HS-27A (cell line): ENCODE data around the gene MBTD1.
"Not testable (repeated sequence)": the region's sequence is repeated elsewhere in the genome, so short reads cannot be mapped to it uniquely, and the experiment has no call there.

Experiments
- DNase-seq: peaks from one replicate; pipeline ENCODE4 v3.0.0-alpha.2; 2012; ENCODE audit warnings: low read depth, missing footprints

MBTD1 gene

GRCh38 chr17:51255673-51256072 lies 4.2 kb downstream of the MBTD1 start:
- no peak for DNase-seq

DNA sequence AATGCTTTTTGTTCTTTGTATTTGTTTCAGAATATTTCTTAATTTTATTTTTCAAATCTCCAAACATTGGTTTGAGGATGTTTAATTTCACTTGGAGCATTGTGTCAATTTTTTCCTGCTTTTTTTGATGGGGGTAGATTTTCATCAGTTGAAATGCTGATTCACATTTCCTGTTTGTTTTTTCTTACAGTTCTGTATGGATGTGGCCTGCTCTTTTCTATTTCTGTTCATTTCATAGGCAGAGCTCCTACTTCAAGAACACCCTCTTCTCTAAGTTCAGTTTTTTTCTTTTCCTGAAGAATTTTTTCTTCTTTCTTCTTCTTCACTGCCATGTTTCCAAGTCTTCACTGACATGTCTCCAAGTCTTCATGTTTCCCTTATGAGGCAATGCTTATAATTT lies 8.8 kb downstream of the MBTD1 start:
- DNase-seq, result no peak

- DNase-seq, result no peak
Observed at GRCh38 chr17:51250314-51250840, 9.5 kb downstream of the MBTD1 start.

GRCh38 chr17:51245535-51245934 lies 14.3 kb downstream of the MBTD1 start:
- no peak for DNase-seq

DNA sequence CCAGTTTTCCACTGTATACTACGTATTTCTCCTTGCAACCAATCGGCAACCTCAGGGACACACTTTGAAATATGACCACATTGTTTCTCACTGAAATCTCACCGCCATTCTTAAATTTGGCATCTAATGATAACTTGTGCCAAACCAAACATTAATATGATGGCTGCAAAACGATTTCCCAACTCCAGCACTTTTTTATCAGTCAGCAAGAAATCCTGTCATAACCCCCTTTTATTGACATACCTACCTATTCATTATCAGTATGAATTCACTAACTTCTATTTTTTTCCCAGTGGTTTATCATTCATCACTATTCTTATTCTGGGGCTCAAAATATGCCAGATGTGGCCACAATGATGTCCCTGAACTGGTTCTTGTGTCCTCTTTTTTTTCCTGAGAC lies 15.8 kb downstream of the MBTD1 start:
- DNase-seq, result no peak

- DNase-seq, result no peak
Observed at GRCh38 chr17:51240275-51240674, 19.6 kb downstream of the MBTD1 start.

DNA sequence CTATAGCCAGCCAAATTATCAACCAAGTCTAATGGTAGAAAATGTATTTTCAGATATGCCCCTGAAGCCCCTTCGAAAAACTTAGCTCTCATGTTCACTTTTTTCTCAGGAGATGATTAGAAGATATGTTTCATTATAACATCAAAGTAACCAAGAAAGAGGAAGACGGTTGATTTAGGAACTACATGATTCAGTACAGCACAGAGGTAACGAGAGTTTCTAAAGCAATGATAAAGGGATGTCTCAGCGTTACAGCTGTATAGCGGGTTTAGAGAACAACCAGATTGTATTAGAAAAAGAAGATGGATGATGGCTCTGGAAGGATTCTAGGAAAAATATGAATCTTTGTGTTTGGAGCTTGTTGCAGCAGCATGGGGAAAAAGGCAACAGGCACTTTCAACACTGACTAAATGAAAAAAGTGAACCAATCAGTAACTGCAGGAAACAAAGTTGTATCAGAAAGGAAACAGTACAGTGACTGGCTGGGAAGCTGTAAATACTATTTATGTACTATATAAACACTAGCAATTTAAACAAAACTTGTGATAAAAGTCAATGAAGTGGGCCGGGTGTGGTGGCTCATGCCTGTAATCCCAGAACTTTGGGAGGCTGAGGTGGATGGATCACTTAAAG lies 21.5 kb downstream of the MBTD1 start:
- no peak for DNase-seq

- no peak for DNase-seq
Observed at GRCh38 chr17:51234162-51234561, 25.7 kb downstream of the MBTD1 start.

DNA sequence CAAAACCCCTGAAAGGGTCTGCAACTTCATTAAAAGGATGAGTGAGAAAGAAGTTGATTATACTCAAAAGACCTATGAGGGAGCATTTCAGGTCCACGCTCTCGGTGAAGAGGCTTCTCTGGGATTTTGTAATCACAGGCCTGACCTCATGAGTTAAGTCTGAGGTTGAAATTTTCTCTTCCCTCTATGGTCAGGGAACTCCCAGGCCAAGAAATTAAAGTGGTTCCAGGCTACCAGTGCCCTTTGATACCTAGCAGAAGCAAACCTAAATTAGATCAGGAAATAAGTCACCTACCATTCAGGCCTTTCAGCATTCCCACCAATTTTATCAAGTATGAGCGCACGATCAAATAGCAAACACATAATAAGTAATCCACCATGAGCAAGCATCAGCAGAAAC lies 27.9 kb downstream of the MBTD1 start:
- DNase-seq, result no peak

GRCh38 chr17:51230306-51230705 lies 29.5 kb downstream of the MBTD1 start:
- DNase-seq, result no peak

- no peak for DNase-seq
Observed at GRCh38 chr17:51229889-51230288, 30.0 kb downstream of the MBTD1 start.

DNA sequence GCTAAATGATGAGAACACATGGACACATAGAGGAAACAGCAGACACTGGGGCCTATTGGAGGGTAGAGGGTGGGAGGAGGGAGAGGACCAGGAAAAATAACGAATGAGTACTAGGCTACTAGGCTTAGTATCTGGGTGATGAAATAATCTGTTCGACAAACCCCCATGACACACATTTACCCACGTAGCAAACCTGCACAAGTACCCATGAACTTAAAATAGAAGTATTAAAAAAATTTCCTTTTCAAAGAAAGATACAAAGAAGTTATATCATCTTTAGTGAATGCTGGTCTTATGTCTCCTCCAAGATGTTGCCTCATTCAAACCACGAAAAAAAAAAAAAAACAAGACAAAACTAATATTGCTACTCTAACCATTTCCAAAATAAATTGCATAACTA lies 31.7 kb downstream of the MBTD1 start:
- DNase-seq, result no peak

DNA sequence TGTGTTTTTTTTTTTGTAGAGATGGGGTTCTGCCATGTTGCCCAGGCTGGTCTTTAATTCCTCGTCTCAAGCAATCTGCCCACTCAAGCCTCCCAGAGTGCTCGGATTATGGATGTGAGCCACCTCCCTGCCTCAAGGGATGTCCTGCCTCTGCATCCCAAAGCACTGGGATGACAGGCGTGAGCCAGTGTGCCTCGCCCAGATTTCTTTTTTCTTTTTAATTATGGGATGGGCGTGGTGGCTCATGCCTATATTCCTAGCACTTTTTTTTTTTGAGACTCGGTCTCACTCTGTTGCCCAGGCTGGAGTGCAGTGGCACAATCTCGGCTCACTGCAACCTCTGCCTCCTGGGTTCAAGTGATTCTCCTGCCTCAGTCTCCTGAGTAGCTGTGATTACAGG lies 34.3 kb downstream of the MBTD1 start:
- not testable (repeated sequence) for DNase-seq

DNA sequence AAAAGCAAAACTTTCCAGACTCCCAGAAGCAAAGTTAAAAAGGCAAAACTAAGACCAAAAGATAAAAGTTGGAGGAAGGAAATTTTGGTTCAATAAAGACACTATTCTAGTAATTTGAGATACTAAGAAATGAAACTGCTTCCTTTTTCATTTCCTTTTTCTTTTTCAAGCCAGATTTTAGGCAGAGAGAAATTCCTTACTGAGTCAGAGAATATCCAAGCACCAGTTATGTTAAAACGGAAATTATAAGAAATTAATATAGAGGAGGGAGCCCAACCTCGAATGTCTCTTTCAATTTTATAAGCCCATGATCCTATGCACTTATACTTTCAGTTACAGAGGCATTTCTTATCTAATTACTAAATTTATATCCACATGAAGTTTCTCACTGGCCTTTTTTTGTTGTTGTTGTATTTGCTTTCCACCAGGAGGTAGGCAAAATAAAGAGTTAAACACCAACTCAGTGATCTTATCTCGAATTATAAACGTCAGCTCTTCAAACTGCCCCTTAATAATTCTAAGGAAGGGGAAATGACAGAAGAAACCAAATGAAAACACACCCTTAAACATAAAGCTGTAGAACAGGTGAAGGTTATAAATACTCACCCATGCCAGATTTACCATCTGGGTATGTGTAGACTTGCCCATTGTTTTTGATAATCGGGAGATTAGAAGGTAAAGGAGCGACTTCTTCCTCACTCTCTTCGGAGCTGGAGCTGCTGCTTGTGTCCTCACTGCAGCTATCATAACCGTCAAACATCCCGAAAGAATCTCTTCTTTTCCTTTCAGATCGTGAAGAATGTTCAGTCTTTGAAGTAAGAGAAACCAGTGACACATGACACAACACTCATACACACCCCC lies 35.2 kb downstream of the MBTD1 start:
- no peak for DNase-seq

- no peak for DNase-seq
Observed at GRCh38 chr17:51221322-51221721, 38.5 kb downstream of the MBTD1 start.

GRCh38 chr17:51217946-51218345 lies 41.9 kb downstream of the MBTD1 start:
- no peak for DNase-seq

- no peak for DNase-seq
Observed at GRCh38 chr17:51214920-51215319, 44.9 kb downstream of the MBTD1 start.

GRCh38 chr17:51203838-51204237 lies 56.0 kb downstream of the MBTD1 start:
- DNase-seq, result no peak

GRCh38 chr17:51200846-51201245 lies 59.0 kb downstream of the MBTD1 start:
- DNase-seq, result no peak

- no peak for DNase-seq
Observed at GRCh38 chr17:51200295-51200694, 59.6 kb downstream of the MBTD1 start.

GRCh38 chr17:51197754-51198153 lies 62.1 kb downstream of the MBTD1 start:
- DNase-seq, result no peak

GRCh38 chr17:51191895-51192294 lies 68.0 kb downstream of the MBTD1 start:
- DNase-seq, result no peak

- no peak for DNase-seq
Observed at GRCh38 chr17:51189628-51190027, 70.2 kb downstream of the MBTD1 start.
